Panc1 (cell line): ENCODE results near the gene SYT11. TPM values are rescaled to one million over a fixed set of nuclear protein-coding genes. Genes with fewer than 3 reads are reported as not detected.

ENCODE experiments used
- ATAC-seq: fragments of 200-7000 bp; cut with Tn5 transposase; 2 replicates; pipeline ENCODE4 v1.9.1; 2020; ENCODE audit warnings: mild to moderate bottlenecking, moderate library complexity
- BruUV-seq: library from RNA; stranded (reverse); fragments of 400-500 nt; replicated peaks from 2 replicates; lab custom pipeline; 2021; lab: Mats Ljungman, UMichigan
- CTCF ChIA-PET: fragments of 300-600 bp; sonication (Branson Sonifier 250); formaldehyde crosslinking; loops from one replicate; lab custom pipeline; 2022; ENCODE audit warnings: antibody characterized with exemption; lab: Charles Lee
- POLR2A ChIA-PET: fragments of 300-600 bp; sonication (Branson Sonifier 250); formaldehyde crosslinking; loops from one replicate; lab custom pipeline; 2022; ENCODE audit warnings: antibody characterized with exemption; lab: Charles Lee
- DNase-seq: peaks from one replicate; pipeline ENCODE4 v3.0.0-alpha.2; 2010; ENCODE audit warnings: low read depth, low spot score
- H3K27ac ChIP-seq: 2 replicates; pipeline ENCODE4 v1.5.1; 2011; ENCODE audit warnings: mild to moderate bottlenecking, low read length, inconsistent platforms
- H3K27me3 ChIP-seq: fragments of 200-500 bp; sonication (Bioruptor generic); 2 replicates; pipeline ENCODE4 v1.6.0; 2014; ENCODE audit warnings: low read length, inconsistent platforms; ENCODE audit not compliant: control insufficient read depth, insufficient read depth
- H3K36me3 ChIP-seq: fragments of 200-500 bp; sonication (Bioruptor generic); 2 replicates; pipeline ENCODE4 v1.5.1; 2014; ENCODE audit warnings: inconsistent platforms, mild to moderate bottlenecking, low read length, moderate library complexity; ENCODE audit not compliant: control insufficient read depth, insufficient read depth
- H3K4me1 ChIP-seq: 2 replicates; pipeline ENCODE4 v1.5.1; 2011; ENCODE audit warnings: inconsistent platforms, mild to moderate bottlenecking, low read length, moderate library complexity; ENCODE audit not compliant: control insufficient read depth, insufficient read depth
- H3K4me3 ChIP-seq, 2 experiments: 2 replicates each; pipeline ENCODE4 v1.5.1; 2011 to 2012; ENCODE audit warnings: low read depth in 2 of 2, low read length in 2 of 2, mild to moderate bottlenecking in 2 of 2, inconsistent platforms in 1 of 2, moderate library complexity in 1 of 2
- H3K9me3 ChIP-seq: fragments of 200-500 bp; sonication (Bioruptor generic); 2 replicates; pipeline ENCODE4 v1.5.1; 2014; ENCODE audit warnings: low read depth, mild to moderate bottlenecking, inconsistent platforms, low read length, moderate library complexity; ENCODE audit not compliant: control insufficient read depth, insufficient read depth
- CTCF ChIP-seq: fragments of 450-650 bp; IDR thresholded peaks from 2 replicates; pipeline ENCODE4 v1.5.1; 2017; ENCODE audit warnings: mild to moderate bottlenecking
- POLR2AphosphoS5 ChIP-seq: IDR thresholded peaks from 2 replicates; pipeline ENCODE4 v1.6.1; 2012; ENCODE audit warnings: mild to moderate bottlenecking, low read depth, low read length, moderate library complexity
- REST ChIP-seq, 2 experiments: IDR thresholded peaks; 2 replicates each; pipeline ENCODE4 v1.6.1; 2011 to 2012; ENCODE audit warnings: low read depth in 2 of 2, control low read depth in 1 of 2, low read length in 1 of 2, mild to moderate bottlenecking in 1 of 2, moderate library complexity in 1 of 2; ENCODE audit not compliant: insufficient read depth in 1 of 2
- SIN3A ChIP-seq: IDR thresholded peaks from 2 replicates; pipeline ENCODE4 v1.6.1; 2012; ENCODE audit warnings: low read depth, mild to moderate bottlenecking, low read length, moderate library complexity, borderline replicate concordance; ENCODE audit not compliant: insufficient read depth
- TCF7L2 ChIP-seq: IDR thresholded peaks from 2 replicates; pipeline ENCODE4 v1.6.1; 2011; ENCODE audit warnings: mild to moderate bottlenecking, low read depth, low read length, inconsistent platforms
- in situ Hi-C: cut with HindIII; loops from 2 replicates; pipeline ENCODE4 v1.10.0; 2016; ENCODE audit warnings: low sequenced_read_pairs, low pct_unique_long_range_greater_than_20kb
- intact Hi-C: fragments of 100-400 bp; cut with micrococcal nuclease; formaldehyde crosslinking; loops from one replicate; pipeline ENCODE4 v1.10.0; 2022; ENCODE audit not compliant: unreplicated experiment
- total RNA-seq: library from RNA; stranded (reverse); gene quantifications from one replicate; pipeline ENCODE4 v1.2.1, GENCODE V29; 2021; ENCODE audit not compliant: unreplicated experiment

SYT11 gene
- total RNA-seq, 1 experiment from 2014 or later = 4.0 TPM

GRCh38 chr1:155904261-155904660, 44.9 kb downstream of the SYT11 start:
- no peaks in the 10 kb centered on the region for H3K9me3 ChIP-seq
- H3K4me3 ChIP-seq = no peak overlapping the region
- in situ Hi-C loops = no loop called here
- no peaks in the 10 kb centered on the region for H3K27me3 ChIP-seq
- ATAC-seq (no peak), DNase-seq (no peak)
- TF ChIP-seq SIN3A (no peak), REST (IDR thresholded peaks at IDR 0.05; ENCODE audit: insufficient read depth in 1 of 2, low read depth in 2 of 2, low read length in 1 of 2) (no peak), CTCF (no peak), POLR2AphosphoS5 (no peak), TCF7L2 (no peak)
- intact Hi-C loops = no loop called here
- CTCF ChIA-PET = no interaction called here
- H3K27ac ChIP-seq = no peak overlapping the region
- peaks cover 23% of the 10 kb centered on the region for H3K36me3 ChIP-seq
- POLR2A ChIA-PET = no interaction called here
- no peaks in the 10 kb centered on the region for H3K4me1 ChIP-seq
- no TSS peak for BruUV-seq

- ATAC-seq (no peak), DNase-seq (no peak)
- Histone ChIP-seq H3K9me3 (no peaks in the 10 kb centered on the region), H3K36me3 (peaks cover 30% of the 10 kb centered on the region), H3K4me3 (peak overlapping the region; percentile 77 to 94), H3K4me1 (peaks cover 11% of the 10 kb centered on the region), H3K27me3 (no peaks in the 10 kb centered on the region), H3K27ac (peak overlapping the region; percentile 95)
- CTCF ChIA-PET = no interaction called here
- intact Hi-C loops (no loop called here), in situ Hi-C loops (no loop called here)
- BruUV-seq = no TSS peak
- POLR2A ChIA-PET = no interaction called here
- no peak for TF ChIP-seq POLR2AphosphoS5
- no peak for TF ChIP-seq REST (IDR thresholded peaks at IDR 0.05; ENCODE audit: insufficient read depth in 1 of 2, low read depth in 2 of 2, low read length in 1 of 2)
- no peak for TF ChIP-seq SIN3A
- no peak for TF ChIP-seq TCF7L2
- no peak for TF ChIP-seq CTCF
Observed at GRCh38 chr1:155909894-155910293, 50.5 kb downstream of the SYT11 start.
